ENCODE measurements around the gene PEPD.

- TF ChIP-seq, protein P1, sequence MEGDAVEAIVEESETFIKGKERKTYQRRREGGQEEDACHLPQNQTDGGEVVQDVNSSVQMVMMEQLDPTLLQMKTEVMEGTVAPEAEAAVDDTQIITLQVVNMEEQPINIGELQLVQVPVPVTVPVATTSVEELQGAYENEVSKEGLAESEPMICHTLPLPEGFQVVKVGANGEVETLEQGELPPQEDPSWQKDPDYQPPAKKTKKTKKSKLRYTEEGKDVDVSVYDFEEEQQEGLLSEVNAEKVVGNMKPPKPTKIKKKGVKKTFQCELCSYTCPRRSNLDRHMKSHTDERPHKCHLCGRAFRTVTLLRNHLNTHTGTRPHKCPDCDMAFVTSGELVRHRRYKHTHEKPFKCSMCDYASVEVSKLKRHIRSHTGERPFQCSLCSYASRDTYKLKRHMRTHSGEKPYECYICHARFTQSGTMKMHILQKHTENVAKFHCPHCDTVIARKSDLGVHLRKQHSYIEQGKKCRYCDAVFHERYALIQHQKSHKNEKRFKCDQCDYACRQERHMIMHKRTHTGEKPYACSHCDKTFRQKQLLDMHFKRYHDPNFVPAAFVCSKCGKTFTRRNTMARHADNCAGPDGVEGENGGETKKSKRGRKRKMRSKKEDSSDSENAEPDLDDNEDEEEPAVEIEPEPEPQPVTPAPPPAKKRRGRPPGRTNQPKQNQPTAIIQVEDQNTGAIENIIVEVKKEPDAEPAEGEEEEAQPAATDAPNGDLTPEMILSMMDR (IDR thresholded peaks at IDR 0.05): no peak
- TF ChIP-seq POLR2A (IDR thresholded peaks at IDR 0.05): no peak
- TF ChIP-seq EP300 (IDR thresholded peaks at IDR 0.05): no peak
Measured at GRCh38 chr19:33408116-33408515, 113.5 kb downstream of the PEPD start.

All from tibial nerve (tissue), 4 donors.